ENCODE measurements around the gene MTERF4. TPM values are rescaled to one million over a fixed set of nuclear protein-coding genes. Genes with fewer than 3 reads are reported as not detected.

MTERF4 gene
- total and polyA plus RNA-seq, 2 of the 13 experiments (the other 11 are each of a cell fraction or from before 2014, with no cell fraction given), result 50.5 to 59.8 TPM

DNA sequence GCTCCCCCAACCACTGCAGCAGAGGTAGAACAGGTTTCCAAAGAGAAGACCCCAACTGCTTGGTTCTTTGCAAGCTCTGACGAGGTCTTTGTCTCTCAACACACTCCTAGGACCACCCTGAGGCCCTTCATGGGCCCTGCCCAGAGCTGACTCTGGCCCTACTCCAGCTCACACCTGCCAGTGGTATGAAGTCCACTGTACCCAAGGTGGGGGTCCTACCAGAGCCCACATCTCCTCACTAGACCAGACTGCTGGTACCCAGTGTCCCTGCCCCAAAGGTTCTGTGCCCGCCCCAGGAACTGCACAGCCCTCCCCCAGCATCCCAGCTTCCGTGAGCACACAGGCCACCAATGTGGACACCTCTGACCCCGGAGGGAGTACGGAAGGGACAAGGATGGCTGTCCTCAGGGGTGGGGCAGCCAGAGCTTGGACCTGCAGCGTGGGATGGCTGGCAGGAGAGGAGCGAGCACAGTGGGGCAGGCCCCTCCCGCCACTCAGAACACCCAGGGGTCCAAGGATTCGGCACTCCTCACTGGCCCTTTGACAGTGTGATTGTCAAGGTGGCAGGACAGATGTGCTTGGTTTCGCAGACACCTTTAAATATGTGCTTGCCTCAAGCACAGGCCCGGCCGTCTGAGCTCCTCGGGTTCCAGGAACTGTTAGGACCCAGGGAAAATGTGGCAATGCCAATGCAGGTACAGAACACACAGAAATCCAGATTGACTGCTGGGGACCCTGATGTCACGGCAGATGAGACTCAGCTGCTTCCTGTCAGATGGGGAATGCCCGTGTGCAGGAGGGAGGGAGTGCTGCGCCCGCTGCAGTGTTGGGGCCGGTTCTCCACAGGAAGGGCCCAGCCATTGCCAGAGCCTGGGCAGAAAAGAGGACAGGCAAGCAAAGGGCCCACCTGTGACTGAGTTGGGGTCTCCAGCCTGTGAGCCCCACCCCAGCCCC lies 51.2 kb downstream of the MTERF4 start:
- Histone ChIP-seq H3K9ac (ENCODE audit: insufficient read depth, low read depth, low read length) (no peak overlapping the region), H3K4me2 (ENCODE audit: low read depth, low read length) (no peak overlapping the region), H3K9me3 (ENCODE audit: low read length) (no peaks in the 10 kb centered on the region), H3K27me3 (ENCODE audit: control insufficient read depth in 1 of 2, insufficient read depth in 2 of 2, low read length in 2 of 2) (no peaks in the 10 kb centered on the region), H3K4me3 (replicated peaks in 1 of 3; ENCODE audit: insufficient read depth in 1 of 3, low read depth in 2 of 3, low read length in 3 of 3) (no peak overlapping the region), H4K20me1 (ENCODE audit: insufficient read depth, low read length) (no peaks in the 10 kb centered on the region), H3K36me3 (replicated peaks in 1 of 2; ENCODE audit: control insufficient read depth in 1 of 2, insufficient read depth in 2 of 2, low read length in 2 of 2) (no peaks in the 10 kb centered on the region), H3K79me2 (ENCODE audit: insufficient read depth, low read length) (no peaks in the 10 kb centered on the region), H3K4me1 (ENCODE audit: insufficient read depth, low read length) (no peaks in the 10 kb centered on the region), H2AFZ (ENCODE audit: low read length) (no peak overlapping the region), H3K27ac (ENCODE audit: extremely low read length, insufficient read depth, low read length) (no peak overlapping the region)
- intact Hi-C loops (cut with micrococcal nuclease; ENCODE audit: unreplicated experiment), result no loop called here
- no TSS peak for BruUV-seq (replicated peaks)
- 58% methylated on average over 16 of the region's 18 CpGs for WGBS (ENCODE audit: low lambda C conversion rate)
- no peak for DNase-seq (ENCODE audit: low spot score)
- CTCF ChIA-PET (ENCODE audit: low intra/inter-chr PET ratio, low total read pairs), result no interaction called here
- TF ChIP-seq KDM2A (CRISPR knock-in tag; IDR thresholded peaks at IDR 0.05; ENCODE audit: borderline replicate concordance, low read depth) (no peak), DNMT3B (CRISPR knock-in tag; conservative IDR thresholded peaks at IDR 0.05) (no peak), ZNF569 (CRISPR knock-in tag; IDR thresholded peaks at IDR 0.05; ENCODE audit: borderline replicate concordance) (no peak), TBL1XR1 (IDR thresholded peaks at IDR 0.05; ENCODE audit: borderline replicate concordance, low read length, partially characterized antibody) (no peak), NFE2L1 (CRISPR knock-in tag; IDR thresholded peaks at IDR 0.05; ENCODE audit: borderline replicate concordance) (no peak), PAWR (CRISPR knock-in tag; IDR thresholded peaks at IDR 0.05; ENCODE audit: borderline replicate concordance) (no peak), ATF1 (CRISPR knock-in tag; IDR thresholded peaks at IDR 0.05) (no peak), ZNF614 (CRISPR knock-in tag; IDR thresholded peaks at IDR 0.05; ENCODE audit: borderline replicate concordance) (no peak), ZNF138 (CRISPR knock-in tag; IDR thresholded peaks at IDR 0.05; ENCODE audit: low read depth) (no peak), ZFP82 (CRISPR knock-in tag; IDR thresholded peaks at IDR 0.05; ENCODE audit: borderline replicate concordance) (no peak)
- in situ Hi-C loops (cut with HindIII; ENCODE audit: extremely low pct_ligation_motif_present, low pct_unique_long_range_greater_than_20kb), result no loop called here
- POLR2A ChIA-PET, result no interaction called here
- FAIRE-seq, result no peak
- ATAC-seq, result no peak
